Fibroblast of lung (primary cell): ENCODE data around the gene ADORA2B. TPM values are rescaled to one million over a fixed set of nuclear protein-coding genes. Genes with fewer than 3 reads are reported as not detected.
"Not testable (repeated sequence)": the region's sequence is repeated elsewhere in the genome, so short reads cannot be mapped to it uniquely, and the experiment has no call there.

Experiments
- DNase-seq, 2 donors: peaks; one replicate each; pipeline versions ENCODE4 v3.0.0 to v3.0.0-alpha.2; 2010; ENCODE audit warnings: low read depth in 2 of 2
- H2AFZ ChIP-seq: 2 replicates; pipeline ENCODE4 v1.5.1; 2012; ENCODE audit warnings: low read length, control low read depth, inconsistent platforms
- H3K27ac ChIP-seq: 2 replicates; pipeline ENCODE4 v1.5.1; 2011; ENCODE audit warnings: low read length, control low read depth; ENCODE audit not compliant: insufficient read depth
- H3K27me3 ChIP-seq: 2 replicates; pipeline ENCODE4 v1.5.1; 2011; ENCODE audit warnings: mild to moderate bottlenecking, low read length; ENCODE audit not compliant: control insufficient read depth, insufficient read depth
- H3K36me3 ChIP-seq: 2 replicates; pipeline ENCODE4 v1.5.1; 2011; ENCODE audit warnings: low read length; ENCODE audit not compliant: control insufficient read depth, insufficient read depth
- H3K4me1 ChIP-seq: 2 replicates; pipeline ENCODE4 v1.5.1; 2011; ENCODE audit warnings: low read length; ENCODE audit not compliant: control insufficient read depth, insufficient read depth; ENCODE audit errors: extremely low read depth
- H3K4me2 ChIP-seq: 2 replicates; pipeline ENCODE4 v1.5.1; 2011; ENCODE audit warnings: low read length, control low read depth; ENCODE audit not compliant: insufficient read depth; ENCODE audit errors: extremely low read depth
- H3K4me3 ChIP-seq, 4 experiments: fragments of 200-600 bp in 1 of 4; sonication (generic) in 1 of 4; replicated peaks in 1 of 4; 2 replicates each; pipeline ENCODE4 v1.5.1; 2011 to 2016; ENCODE audit warnings: low read length in 4 of 4, low read depth in 3 of 4, mild to moderate bottlenecking in 3 of 4, control low read depth in 2 of 4, inconsistent platforms in 1 of 4, mixed read lengths in 1 of 4; ENCODE audit not compliant: insufficient read depth in 1 of 4; ENCODE audit errors: control extremely low read depth in 1 of 4
- H3K79me2 ChIP-seq: 2 replicates; pipeline ENCODE4 v1.5.1; 2012; ENCODE audit warnings: mild to moderate bottlenecking, low read length, inconsistent platforms; ENCODE audit not compliant: control insufficient read depth, insufficient read depth
- H3K9ac ChIP-seq: 2 replicates; pipeline ENCODE4 v1.5.1; 2011; ENCODE audit warnings: mild to moderate bottlenecking, low read length, control low read depth; ENCODE audit not compliant: insufficient read depth
- H3K9me3 ChIP-seq: 2 replicates; pipeline ENCODE4 v1.5.1; 2012; ENCODE audit warnings: low read depth, low read length; ENCODE audit not compliant: control insufficient read depth, insufficient read depth
- H4K20me1 ChIP-seq: 2 replicates; pipeline ENCODE4 v1.5.1; 2011; ENCODE audit warnings: low read length; ENCODE audit not compliant: control insufficient read depth, insufficient read depth; ENCODE audit errors: extremely low read depth
- CTCF ChIP-seq, 2 donors: IDR thresholded peaks in 1 of 2; conservative IDR thresholded peaks in 1 of 2; 1 replicate in 1 of 2; 2 replicates in 1 of 2; pipeline ENCODE4 v1.5.1; 2011 to 2012; ENCODE audit warnings: low read length in 2 of 2, control low read depth in 1 of 2, inconsistent platforms in 1 of 2, low read depth in 1 of 2, mild to moderate bottlenecking in 1 of 2
- EZH2 ChIP-seq: IDR thresholded peaks from 2 replicates; pipeline ENCODE4 v1.5.1; 2012; ENCODE audit warnings: low read length, control low read depth, mild to moderate bottlenecking; ENCODE audit errors: missing control alignments
- polyA plus RNA-seq, 2 donors: library from polyadenylated mRNA; depleted of rRNA in 1 of 2; stranded (reverse) in 1 of 2; unstranded in 1 of 2; fragments of >200 nt; gene quantifications; 2 replicates each; pipeline ENCODE4 v1.2.1, GENCODE V29; 2011 to 2012; ENCODE audit warnings: missing spikeins in 1 of 2
- total RNA-seq: library from RNA; depleted of rRNA; stranded (reverse); fragments of >200 nt; gene quantifications from 2 replicates; pipeline ENCODE4 v1.2.1, GENCODE V29; 2014

Gene ADORA2B
- total and polyA plus RNA-seq, 2 donors (not counting 1 experiment from before 2014, with no cell fraction given): 3.1 to 17.2 TPM

- no peak overlapping the region for H3K4me2 ChIP-seq
- TF ChIP-seq CTCF (conservative IDR thresholded peaks at IDR 0.05 in 1 of 2, IDR thresholded peaks at IDR 0.05 in 1 of 2; ENCODE audit: low read depth in 1 of 2, low read length in 2 of 2) (no peak), EZH2 (no peak)
- H3K4me1 ChIP-seq: no peaks in the 10 kb centered on the region
- no peak for DNase-seq
- H3K79me2 ChIP-seq: no peaks in the 10 kb centered on the region
- no peak overlapping the region for H3K9ac ChIP-seq
- H3K9me3 ChIP-seq: no peaks in the 10 kb centered on the region
- H3K36me3 ChIP-seq: no peaks in the 10 kb centered on the region
- H3K4me3 ChIP-seq: no peak overlapping the region
- no peak overlapping the region for H2AFZ ChIP-seq
- H3K27me3 ChIP-seq: no peaks in the 10 kb centered on the region
- H4K20me1 ChIP-seq: no peaks in the 10 kb centered on the region
- no peak overlapping the region for H3K27ac ChIP-seq
Measured at GRCh38 chr17:15900871-15901270, 44.1 kb upstream of the ADORA2B start.

GRCh38 chr17:15905236-15905635, 39.7 kb upstream of the ADORA2B start:
- H2AFZ ChIP-seq, H3K36me3 ChIP-seq, H3K79me2 ChIP-seq, H3K4me3 ChIP-seq, H4K20me1 ChIP-seq, H3K27me3 ChIP-seq, H3K9ac ChIP-seq, H3K9me3 ChIP-seq, H3K4me2 ChIP-seq, DNase-seq, H3K4me1 ChIP-seq, H3K27ac ChIP-seq: not testable (repeated sequence)

GRCh38 chr17:15907290-15907689, 37.6 kb upstream of the ADORA2B start:
- no peak overlapping the region for H3K27ac ChIP-seq
- H3K4me1 ChIP-seq: no peaks in the 10 kb centered on the region
- no peak overlapping the region for H2AFZ ChIP-seq
- no peaks in the 10 kb centered on the region for H3K27me3 ChIP-seq
- H3K36me3 ChIP-seq: no peaks in the 10 kb centered on the region
- no peak overlapping the region for H3K4me2 ChIP-seq
- no peak overlapping the region for H3K9ac ChIP-seq
- DNase-seq: no peak
- TF ChIP-seq EZH2: no peak
- no peak for TF ChIP-seq CTCF (conservative IDR thresholded peaks at IDR 0.05 in 1 of 2, IDR thresholded peaks at IDR 0.05 in 1 of 2; ENCODE audit: low read depth in 1 of 2, low read length in 2 of 2)
- H3K79me2 ChIP-seq: no peaks in the 10 kb centered on the region
- H3K9me3 ChIP-seq: no peaks in the 10 kb centered on the region
- no peak overlapping the region for H3K4me3 ChIP-seq
- no peaks in the 10 kb centered on the region for H4K20me1 ChIP-seq

- H3K4me1 ChIP-seq: no peaks in the 10 kb centered on the region
- no peak overlapping the region for H3K9ac ChIP-seq
- H3K36me3 ChIP-seq: no peaks in the 10 kb centered on the region
- no peak overlapping the region for H3K4me3 ChIP-seq
- no peak for TF ChIP-seq EZH2
- TF ChIP-seq CTCF (conservative IDR thresholded peaks at IDR 0.05 in 1 of 2, IDR thresholded peaks at IDR 0.05 in 1 of 2; ENCODE audit: low read depth in 1 of 2, low read length in 2 of 2): no peak
- no peaks in the 10 kb centered on the region for H3K79me2 ChIP-seq
- H3K9me3 ChIP-seq: no peaks in the 10 kb centered on the region
- no peak for DNase-seq
- no peaks in the 10 kb centered on the region for H4K20me1 ChIP-seq
- H3K27ac ChIP-seq: no peak overlapping the region
- no peaks in the 10 kb centered on the region for H3K27me3 ChIP-seq
- no peak overlapping the region for H2AFZ ChIP-seq
- H3K4me2 ChIP-seq: no peak overlapping the region
Measured at GRCh38 chr17:15908378-15908777, 36.6 kb upstream of the ADORA2B start.
